Stimulated activated CD4-positive, alpha-beta T cell treated with anti-CD3 and anti-CD28 coated beads, Interleukin-2, amount 100 ng/mL, for 24 hours (primary cell): ENCODE results near the gene PRDM16.

ENCODE experiments used
- DNase-seq, 2 donors: peaks; one replicate each; pipeline ENCODE4 v3.0.0-alpha.2; 2020

PRDM16 gene

GRCh38 chr1:3111348-3112021 lies 42.5 kb downstream of the PRDM16 start:
- no peak for DNase-seq

- DNase-seq, result no peak
Measured at GRCh38 chr1:3112526-3112925, 43.5 kb downstream of the PRDM16 start.

- no peak for DNase-seq
Measured at GRCh38 chr1:3113047-3113740, 44.2 kb downstream of the PRDM16 start.

GRCh38 chr1:3113741-3114056 lies 44.7 kb downstream of the PRDM16 start:
- no peak for DNase-seq

GRCh38 chr1:3114131-3114744 lies 45.2 kb downstream of the PRDM16 start:
- DNase-seq, result no peak

GRCh38 chr1:3114846-3115245 lies 45.8 kb downstream of the PRDM16 start:
- no peak for DNase-seq

- DNase-seq, result no peak
Measured at GRCh38 chr1:3115275-3116149, 46.5 kb downstream of the PRDM16 start.

GRCh38 chr1:3116150-3116510 lies 47.1 kb downstream of the PRDM16 start:
- no peak for DNase-seq

GRCh38 chr1:3116560-3116959 lies 47.6 kb downstream of the PRDM16 start:
- DNase-seq, result no peak

- no peak for DNase-seq
Measured at GRCh38 chr1:3117879-3118278, 48.9 kb downstream of the PRDM16 start.

GRCh38 chr1:3119061-3119460 lies 50.1 kb downstream of the PRDM16 start:
- no peak for DNase-seq

- DNase-seq, result no peak
Measured at GRCh38 chr1:3119725-3120124, 50.7 kb downstream of the PRDM16 start.

- DNase-seq, result no peak
Measured at GRCh38 chr1:3120140-3120539, 51.1 kb downstream of the PRDM16 start.

- no peak for DNase-seq
Measured at GRCh38 chr1:3120994-3121393, 52.0 kb downstream of the PRDM16 start.

GRCh38 chr1:3121401-3122210 lies 52.6 kb downstream of the PRDM16 start:
- DNase-seq, result no peak

- DNase-seq, result no peak
Measured at GRCh38 chr1:3122311-3122710, 53.3 kb downstream of the PRDM16 start.

GRCh38 chr1:3124246-3124645 lies 55.2 kb downstream of the PRDM16 start:
- DNase-seq, result no peak

GRCh38 chr1:3125078-3125477 lies 56.1 kb downstream of the PRDM16 start:
- DNase-seq, result no peak

- DNase-seq, result no peak
Measured at GRCh38 chr1:3125546-3126368, 56.8 kb downstream of the PRDM16 start.

GRCh38 chr1:3126756-3127678 lies 58.0 kb downstream of the PRDM16 start:
- DNase-seq, result no peak

GRCh38 chr1:3127738-3128137 lies 58.7 kb downstream of the PRDM16 start:
- DNase-seq, result no peak
